Lower lobe of right lung (tissue), 2 donors: Measurements from ENCODE around the gene BAZ1A. TPM values are rescaled to one million over a fixed set of nuclear protein-coding genes. Genes with fewer than 3 reads are reported as not detected.

ENCODE experiments used
- ATAC-seq, 2 donors: fragments of 200-7000 bp; cut with Tn5 transposase; one replicate each; pipeline ENCODE4 v1.9.1; 2020 to 2022; ENCODE audit warnings: mild to moderate bottlenecking in 2 of 2, moderate library complexity in 2 of 2
- DNase-seq: peaks from one replicate; pipeline ENCODE4 v3.0.0-alpha.2; 2020
- H3K27ac ChIP-seq: fragments of 200-600 bp; one replicate; pipeline ENCODE4 v1.8.0; 2022
- H3K27me3 ChIP-seq: fragments of 200-600 bp; one replicate; pipeline ENCODE4 v1.8.0; 2022; ENCODE audit warnings: low read depth
- H3K36me3 ChIP-seq: fragments of 200-600 bp; one replicate; pipeline ENCODE4 v1.8.0; 2022; ENCODE audit warnings: mild to moderate bottlenecking
- H3K4me1 ChIP-seq: fragments of 200-600 bp; one replicate; pipeline ENCODE4 v1.8.0; 2022
- H3K4me3 ChIP-seq: fragments of 200-600 bp; one replicate; pipeline ENCODE4 v1.8.0; 2022; ENCODE audit warnings: mild to moderate bottlenecking
- H3K9me3 ChIP-seq: fragments of 200-600 bp; one replicate; pipeline ENCODE4 v1.8.0; 2022
- CTCF ChIP-seq: fragments of 200-600 bp; IDR thresholded peaks from one replicate; pipeline ENCODE4 v1.8.0; 2022; ENCODE audit warnings: antibody characterized with exemption, mild to moderate bottlenecking
- intact Hi-C: fragments of 100-400 bp; cut with DNase I; formaldehyde crosslinking; loops from one replicate; pipeline ENCODE4 v1.11.0; 2022
- total RNA-seq: library from RNA; stranded (reverse); fragmentation: NEBNext Ultra II Directional; extraction: Animal tissue kit (Norgen Biotek cat#: 25700); gene quantifications from one replicate; pipeline ENCODE4 v1.2.1, GENCODE V29; 2021
- donor health status: DM: no; HTN: yes; CAD: no; lungs with severe emphysema.

The BAZ1A gene
- total RNA-seq, 1 donor from 2014 or later = 43.5 TPM

GRCh38 chr14:34794941-34795340 lies 80.2 kb downstream of the BAZ1A start:
- DNase-seq = no peak
- Histone ChIP-seq H3K27ac (no peak overlapping the region), H3K4me1 (no peaks in the 10 kb centered on the region), H3K36me3 (peaks cover 92% of the 10 kb centered on the region), H3K4me3 (no peak overlapping the region), H3K27me3 (no peaks in the 10 kb centered on the region), H3K9me3 (no peaks in the 10 kb centered on the region)
- ATAC-seq = no peak
- TF ChIP-seq CTCF = no peak
- intact Hi-C loops = no loop called here

GRCh38 chr14:34794217-34794616 lies 80.9 kb downstream of the BAZ1A start:
- intact Hi-C loops = no loop called here
- Histone ChIP-seq H3K4me1 (no peaks in the 10 kb centered on the region), H3K9me3 (no peaks in the 10 kb centered on the region), H3K27me3 (no peaks in the 10 kb centered on the region), H3K36me3 (peaks cover 88% of the 10 kb centered on the region), H3K27ac (no peak overlapping the region), H3K4me3 (no peak overlapping the region)
- ATAC-seq (peak; percentile 40 to 58), DNase-seq (no peak)
- TF ChIP-seq CTCF = no peak

- no peak overlapping the region for H3K27ac ChIP-seq
- H3K9me3 ChIP-seq = no peaks in the 10 kb centered on the region
- H3K36me3 ChIP-seq = peaks cover 81% of the 10 kb centered on the region
- H3K4me3 ChIP-seq = no peak overlapping the region
- no peak for DNase-seq
- no peaks in the 10 kb centered on the region for H3K27me3 ChIP-seq
- intact Hi-C loops = no loop called here
- no peak for TF ChIP-seq CTCF
- H3K4me1 ChIP-seq = no peaks in the 10 kb centered on the region
- ATAC-seq = no peak
Measured at GRCh38 chr14:34792598-34792997, 82.6 kb downstream of the BAZ1A start.

- DNase-seq (no peak), ATAC-seq (no peak)
- H3K36me3 ChIP-seq = peaks cover 74% of the 10 kb centered on the region
- TF ChIP-seq CTCF = no peak
- intact Hi-C loops = no loop called here
- no peaks in the 10 kb centered on the region for H3K9me3 ChIP-seq
- no peak overlapping the region for H3K4me3 ChIP-seq
- no peaks in the 10 kb centered on the region for H3K4me1 ChIP-seq
- H3K27me3 ChIP-seq = no peaks in the 10 kb centered on the region
- H3K27ac ChIP-seq = no peak overlapping the region
Measured at GRCh38 chr14:34785223-34786006, 89.7 kb downstream of the BAZ1A start.

- no peak overlapping the region for H3K4me3 ChIP-seq
- no peaks in the 10 kb centered on the region for H3K27me3 ChIP-seq
- peaks cover 91% of the 10 kb centered on the region for H3K36me3 ChIP-seq
- DNase-seq = no peak
- H3K9me3 ChIP-seq = no peaks in the 10 kb centered on the region
- no peak for ATAC-seq
- intact Hi-C loops = no loop called here
- H3K27ac ChIP-seq = no peak overlapping the region
- H3K4me1 ChIP-seq = no peaks in the 10 kb centered on the region
- TF ChIP-seq CTCF = no peak
Measured at GRCh38 chr14:34782031-34782430, 93.1 kb downstream of the BAZ1A start.
